Esophagus squamous epithelium (tissue), 4 donors: Measurements from ENCODE around the gene APIP.
A peak's percentile ranks its signal among the peaks of the same experiment; 100 is the strongest.

ENCODE experiments used
- CTCF ChIP-seq, 6 experiments: fragments of 450-650 bp in 4 of 6; fragments of 200-600 bp in 2 of 6; sonication (generic) in 2 of 6; IDR thresholded peaks; one replicate each; pipeline ENCODE4 v1.5.1; 2016 to 2019; ENCODE audit warnings: antibody characterized with exemption in 6 of 6, mild to moderate bottlenecking in 4 of 6, moderate library complexity in 4 of 6
- POLR2A ChIP-seq, 4 donors: fragments of 450-650 bp; IDR thresholded peaks; one replicate each; pipeline ENCODE4 v1.6.1; 2017; ENCODE audit warnings: antibody characterized with exemption in 4 of 4, mild to moderate bottlenecking in 4 of 4, moderate library complexity in 3 of 4

DNA sequence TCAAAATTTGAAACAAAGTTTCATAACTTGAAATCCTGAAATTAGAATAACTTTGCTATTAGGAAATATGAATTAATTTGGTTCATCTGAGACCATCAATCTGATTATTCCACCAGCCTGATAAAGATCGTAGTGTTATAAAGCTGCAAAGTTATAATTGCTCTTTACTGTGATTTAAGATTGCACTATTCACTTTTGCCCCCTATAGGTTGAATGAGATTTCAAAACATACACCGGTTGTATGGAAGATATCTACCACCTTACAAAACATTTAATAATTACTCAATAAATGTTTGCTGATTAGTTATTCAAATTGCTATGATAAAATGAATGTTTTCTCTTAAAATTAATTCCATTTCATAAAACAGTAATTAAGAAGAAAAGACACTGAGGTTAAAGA is 26.1 kb downstream of the APIP start:
- peak in 5 of 6 experiments; percentile 29 to 71 (median 45) for TF ChIP-seq CTCF (IDR thresholded peaks at IDR 0.05)
- TF ChIP-seq POLR2A (IDR thresholded peaks at IDR 0.05) = no peak
